Measurements from ENCODE around the gene HAUS1. TPM values are rescaled to one million over a fixed set of nuclear protein-coding genes. Genes with fewer than 3 reads are reported as not detected.
A peak's percentile ranks its signal among the peaks of the same experiment; 100 is the strongest.
"Not testable (repeated sequence)": the region's sequence is repeated elsewhere in the genome, so short reads cannot be mapped to it uniquely, and the experiment has no call there.

HAUS1 gene
- total RNA-seq, 2 experiments from 2014 or later, result 63.7 to 65.9 TPM

DNA sequence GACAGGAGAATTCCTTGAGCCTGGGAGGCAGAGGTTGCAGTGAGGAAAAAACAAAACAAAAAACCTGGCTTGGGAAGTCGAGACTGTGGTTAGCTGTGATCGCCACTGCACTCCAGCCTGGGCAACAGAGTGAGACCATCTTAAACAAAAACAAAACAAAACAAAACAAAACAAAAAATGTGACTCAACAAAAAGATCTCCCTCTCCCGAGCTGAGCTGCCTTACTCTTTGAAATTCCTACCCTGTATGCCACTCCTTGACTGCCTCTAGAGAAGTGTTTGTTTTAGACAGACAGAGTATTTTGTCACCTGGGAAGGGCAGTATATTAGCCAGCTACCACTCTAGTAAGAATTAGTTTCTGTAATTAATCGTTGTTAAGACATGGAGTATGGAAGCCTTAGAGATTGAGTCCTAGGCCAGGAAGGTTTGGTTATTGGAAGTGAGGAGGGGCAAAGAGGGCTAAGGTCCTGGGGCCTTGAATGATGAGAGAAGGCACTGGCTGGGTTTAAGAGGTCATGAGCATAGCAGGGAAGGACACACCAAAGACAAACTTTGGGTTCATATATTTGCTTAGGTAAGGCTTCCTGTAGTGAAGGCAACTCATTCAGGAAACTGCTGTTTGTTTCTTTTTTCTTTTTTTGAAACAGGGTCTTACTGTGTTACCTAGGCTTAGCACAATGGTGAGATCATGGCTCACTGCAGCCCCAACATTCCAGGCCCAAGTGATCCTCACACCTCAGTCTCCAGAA, 56.0 kb downstream of the HAUS1 start:
- H3K9me3 Mint-ChIP-seq (ENCODE audit: insufficient read depth), result no peaks in the 10 kb centered on the region
- H3K4me1 Mint-ChIP-seq (ENCODE audit: low read depth), result peaks cover 78% of the 10 kb centered on the region
- CTCF ChIA-PET, result interaction anchor here (0.6 to 15.4 kb wide), 5 partner anchors 9 to 498 kb away, joined by 3 to 219 read pairs (median 6); a partner anchor contains a TSS
- no peak overlapping the region for H3K4me3 Mint-ChIP-seq
- POLR2A ChIA-PET, result interaction anchor here (2.0 kb wide), 1 partner anchor 13 kb away, joined by 19 read pairs; a partner anchor contains a TSS
- no peak for DNase-seq
- no peak for ATAC-seq
- no peaks in the 10 kb centered on the region for H3K27me3 Mint-ChIP-seq (ENCODE audit: low read depth)
- H3K27ac Mint-ChIP-seq, result peak overlapping the region; percentile 73
- peaks cover 27% of the 10 kb centered on the region for H3K36me3 Mint-ChIP-seq (ENCODE audit: low read depth)

DNA sequence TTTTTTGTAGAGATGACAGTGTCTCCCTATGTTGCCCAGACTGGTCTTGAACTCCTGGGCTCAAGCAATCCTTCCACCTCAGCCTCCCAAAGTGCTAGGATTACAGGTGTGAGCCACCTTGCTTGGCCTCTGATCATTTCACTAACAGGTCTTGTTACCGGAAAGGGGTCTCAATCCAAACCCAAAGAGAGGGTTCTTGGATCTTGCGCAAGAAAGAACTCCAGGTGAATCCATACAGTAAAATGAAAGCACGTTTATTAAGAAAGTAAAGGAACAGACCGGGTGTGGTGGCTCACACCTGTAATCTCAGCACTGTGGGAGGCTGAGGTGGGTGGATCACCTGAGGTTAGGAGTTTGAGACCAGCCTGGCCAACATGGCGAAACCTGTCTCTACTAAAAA, 56.7 kb downstream of the HAUS1 start:
- peaks cover 72% of the 10 kb centered on the region for H3K4me1 Mint-ChIP-seq (ENCODE audit: low read depth)
- not testable (repeated sequence) for H3K9me3 Mint-ChIP-seq (ENCODE audit: insufficient read depth); H3K27me3 Mint-ChIP-seq (ENCODE audit: low read depth); ATAC-seq; DNase-seq; H3K4me3 Mint-ChIP-seq
- H3K36me3 Mint-ChIP-seq (ENCODE audit: low read depth), result peaks cover 24% of the 10 kb centered on the region
- ChIA-PET CTCF (interaction anchor here (0.6 to 15.4 kb wide), 4 partner anchors 11 to 498 kb away, joined by 3 to 219 read pairs (median 6); a partner anchor contains a TSS), POLR2A (interaction anchor here (1.4 kb wide), 1 partner anchor 12 kb away, joined by 6 read pairs; a partner anchor contains a TSS)
- H3K27ac Mint-ChIP-seq, result peak overlapping the region; percentile 73

DNA sequence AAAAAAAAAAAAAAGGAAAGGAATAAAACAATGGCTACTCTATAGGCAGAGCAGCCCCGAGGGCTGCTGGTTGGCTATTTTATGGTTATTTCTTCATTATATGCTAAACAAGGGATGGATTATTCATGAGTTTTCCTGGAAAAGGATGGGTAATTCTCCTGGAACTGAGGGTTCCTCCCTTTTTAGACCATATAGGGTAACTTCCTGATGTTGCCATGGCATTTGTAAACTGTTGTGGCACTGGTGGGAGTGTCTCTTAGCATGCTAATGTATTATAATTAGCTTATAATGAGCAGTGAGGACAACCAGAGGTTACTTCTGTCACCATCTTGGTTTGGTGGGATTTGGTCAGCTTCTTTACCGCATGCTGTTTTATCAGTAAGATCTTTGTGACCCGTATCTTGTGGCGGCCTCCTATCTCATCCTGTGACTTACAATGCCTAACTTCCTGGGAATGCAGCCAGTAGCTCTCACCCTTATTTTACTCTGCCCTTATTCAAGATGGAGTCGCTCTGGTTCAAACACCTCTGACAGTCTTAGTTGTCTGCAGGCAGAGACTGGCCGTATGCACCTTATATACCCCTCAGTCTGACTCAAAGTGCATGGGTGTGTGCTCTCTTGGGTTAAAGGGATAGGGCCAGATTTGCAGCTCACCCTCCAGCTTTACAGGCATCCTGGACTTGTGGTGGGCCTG, 57.7 kb downstream of the HAUS1 start:
- Mint-ChIP-seq H3K27me3 (ENCODE audit: low read depth) (no peaks in the 10 kb centered on the region), H3K36me3 (ENCODE audit: low read depth) (peaks cover 24% of the 10 kb centered on the region), H3K27ac (peak overlapping the region; percentile 72), H3K9me3 (ENCODE audit: insufficient read depth) (no peaks in the 10 kb centered on the region), H3K4me3 (no peak overlapping the region), H3K4me1 (ENCODE audit: low read depth) (peaks cover 67% of the 10 kb centered on the region)
- CTCF ChIA-PET, result interaction anchor here (1.1 to 15.4 kb wide), 4 partner anchors 12 to 496 kb away, joined by 5 to 219 read pairs (median 8); a partner anchor contains a TSS
- POLR2A ChIA-PET, result interaction anchor here (1.4 kb wide), 1 partner anchor 11 kb away, joined by 6 read pairs; a partner anchor contains a TSS
- ATAC-seq (no peak), DNase-seq (no peak)

DNA sequence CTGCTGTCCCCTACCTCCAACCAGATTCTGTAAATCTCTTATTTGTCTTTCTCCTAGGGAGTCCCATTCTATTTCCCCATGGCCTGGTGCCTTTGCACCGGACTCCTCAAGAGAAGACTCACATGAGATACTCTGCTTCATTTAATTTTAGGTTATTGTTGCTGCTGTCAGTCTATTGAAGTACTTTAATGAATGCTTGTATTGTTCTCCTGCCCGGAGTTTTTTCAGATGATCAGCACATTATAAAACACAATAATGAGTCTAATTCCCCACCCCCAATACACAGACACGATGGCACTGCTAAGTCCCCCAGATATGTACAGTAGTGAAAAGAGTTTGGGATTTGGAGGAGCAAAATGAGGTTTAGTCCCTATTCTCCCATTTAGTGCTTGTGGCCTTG, 58.9 kb downstream of the HAUS1 start:
- CTCF ChIA-PET, result interaction anchor here (1.4 to 15.4 kb wide), 3 partner anchors 10 to 495 kb away, joined by 4 to 219 read pairs (median 7); a partner anchor contains a TSS

DNA sequence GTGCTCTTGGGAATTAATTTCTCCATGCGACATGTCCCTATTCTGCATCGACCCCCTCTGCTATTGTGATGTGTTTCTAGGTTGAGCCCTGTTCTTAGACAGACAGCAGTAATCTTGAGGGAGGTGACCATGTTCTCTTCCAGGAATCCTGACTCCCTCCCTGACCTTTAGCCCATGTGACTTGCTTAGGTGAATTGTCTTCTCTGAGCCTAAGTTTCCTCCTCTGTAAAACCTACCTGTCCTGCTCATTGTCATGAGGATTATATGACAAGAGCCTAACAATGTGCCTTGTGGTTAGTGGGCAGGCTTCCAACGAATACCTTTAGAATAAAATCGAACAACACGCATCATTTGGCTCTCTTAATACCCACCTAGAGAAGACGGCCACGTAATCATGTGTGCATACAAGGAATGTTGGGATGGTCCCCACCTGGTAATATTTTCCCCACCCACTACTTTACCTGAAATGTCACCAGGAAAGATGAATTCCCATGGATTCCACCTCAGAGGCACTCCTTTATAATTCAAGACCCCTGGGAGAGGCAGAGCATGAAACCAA, 59.8 kb downstream of the HAUS1 start:
- CTCF ChIA-PET, result interaction anchor here (1.4 to 15.4 kb wide), 4 partner anchors 10 to 494 kb away, joined by 4 to 219 read pairs (median 6); a partner anchor contains a TSS
- POLR2A ChIA-PET, result interaction anchor here (1.7 kb wide), 1 partner anchor 9 kb away, joined by 5 read pairs; no protein-coding TSS in a partner anchor
- H3K4me1 Mint-ChIP-seq (ENCODE audit: low read depth), result peaks cover 59% of the 10 kb centered on the region
- H3K27me3 Mint-ChIP-seq (ENCODE audit: low read depth), result no peaks in the 10 kb centered on the region
- no peak for DNase-seq
- H3K9me3 Mint-ChIP-seq (ENCODE audit: insufficient read depth), result no peaks in the 10 kb centered on the region
- H3K27ac Mint-ChIP-seq, result no peak overlapping the region
- ATAC-seq, result no peak
- H3K4me3 Mint-ChIP-seq, result no peak overlapping the region
- peaks cover 25% of the 10 kb centered on the region for H3K36me3 Mint-ChIP-seq (ENCODE audit: low read depth)

More for the DNA sequence above, 58.9 kb downstream of the HAUS1 start:
- Mint-ChIP-seq H3K36me3 (ENCODE audit: low read depth) (peaks cover 24% of the 10 kb centered on the region), H3K4me1 (ENCODE audit: low read depth) (peaks cover 62% of the 10 kb centered on the region), H3K27me3 (ENCODE audit: low read depth) (no peaks in the 10 kb centered on the region), H3K9me3 (ENCODE audit: insufficient read depth) (no peaks in the 10 kb centered on the region), H3K27ac (peak overlapping the region; percentile 1), H3K4me3 (no peak overlapping the region)
- ATAC-seq (no peak), DNase-seq (no peak)
- POLR2A ChIA-PET, result interaction anchor here (0.6 to 1.7 kb wide), 2 partner anchors 10 to 13 kb away, joined by 3 to 5 read pairs; no protein-coding TSS in a partner anchor

DNA sequence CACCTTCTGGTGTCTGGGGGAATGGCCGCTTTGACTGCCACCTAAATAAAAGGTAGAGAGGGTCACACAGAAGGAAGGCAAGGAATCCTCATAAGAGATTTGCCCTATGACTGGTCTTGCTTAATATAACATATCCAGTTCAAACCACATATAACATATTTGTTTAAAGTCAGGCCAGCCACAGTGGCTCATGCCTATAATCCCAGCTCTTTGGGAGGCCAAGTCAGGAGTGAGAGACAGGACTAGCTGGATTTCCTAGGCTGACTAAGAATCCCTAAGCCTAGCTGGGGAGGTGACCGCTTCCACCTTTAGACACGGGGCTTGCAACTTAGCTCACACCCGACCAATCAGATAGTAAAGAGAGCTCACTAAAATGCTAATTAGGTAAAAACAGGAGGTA, 60.3 kb downstream of the HAUS1 start:
- H3K4me1 Mint-ChIP-seq (ENCODE audit: low read depth), result peaks cover 64% of the 10 kb centered on the region
- H3K27ac Mint-ChIP-seq; ATAC-seq; H3K4me3 Mint-ChIP-seq; H3K27me3 Mint-ChIP-seq (ENCODE audit: low read depth); DNase-seq; H3K9me3 Mint-ChIP-seq (ENCODE audit: insufficient read depth); POLR2A ChIA-PET: not testable (repeated sequence)
- CTCF ChIA-PET, result interaction anchor here (1.5 to 15.4 kb wide), 3 partner anchors 8 to 15 kb away, joined by 6 to 219 read pairs (median 18); a partner anchor contains a TSS
- peaks cover 25% of the 10 kb centered on the region for H3K36me3 Mint-ChIP-seq (ENCODE audit: low read depth)

DNA sequence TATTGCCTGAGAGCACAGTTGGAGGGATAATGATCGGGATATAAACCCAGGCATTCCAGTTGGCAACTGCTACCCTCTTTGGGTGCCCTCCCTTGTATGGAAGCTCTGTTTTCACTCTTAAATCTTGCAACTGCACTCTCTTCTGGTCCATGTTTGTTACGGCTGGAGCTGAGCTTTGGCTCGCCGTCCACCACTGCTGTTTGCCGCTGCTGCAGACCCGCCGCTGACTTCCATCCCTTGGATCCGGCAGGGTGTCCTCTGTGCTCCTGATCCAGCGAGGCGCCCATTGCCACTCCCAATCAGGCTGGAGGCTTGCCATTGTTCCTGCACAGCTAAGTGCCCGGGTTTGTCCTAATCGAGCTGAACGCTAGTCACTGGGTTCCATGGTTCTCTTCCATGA, 60.7 kb downstream of the HAUS1 start:
- Mint-ChIP-seq H3K4me1 (ENCODE audit: low read depth) (peaks cover 66% of the 10 kb centered on the region), H3K27ac (peak overlapping the region; percentile 22), H3K27me3 (ENCODE audit: low read depth) (no peaks in the 10 kb centered on the region), H3K9me3 (ENCODE audit: insufficient read depth) (no peaks in the 10 kb centered on the region), H3K4me3 (no peak overlapping the region), H3K36me3 (ENCODE audit: low read depth) (peaks cover 25% of the 10 kb centered on the region)
- ChIA-PET CTCF (interaction anchor here (1.5 to 15.4 kb wide), 3 partner anchors 9 to 15 kb away, joined by 6 to 219 read pairs (median 18); a partner anchor contains a TSS), POLR2A (no interaction called here)
- no peak for DNase-seq
- ATAC-seq, result no peak

DNA sequence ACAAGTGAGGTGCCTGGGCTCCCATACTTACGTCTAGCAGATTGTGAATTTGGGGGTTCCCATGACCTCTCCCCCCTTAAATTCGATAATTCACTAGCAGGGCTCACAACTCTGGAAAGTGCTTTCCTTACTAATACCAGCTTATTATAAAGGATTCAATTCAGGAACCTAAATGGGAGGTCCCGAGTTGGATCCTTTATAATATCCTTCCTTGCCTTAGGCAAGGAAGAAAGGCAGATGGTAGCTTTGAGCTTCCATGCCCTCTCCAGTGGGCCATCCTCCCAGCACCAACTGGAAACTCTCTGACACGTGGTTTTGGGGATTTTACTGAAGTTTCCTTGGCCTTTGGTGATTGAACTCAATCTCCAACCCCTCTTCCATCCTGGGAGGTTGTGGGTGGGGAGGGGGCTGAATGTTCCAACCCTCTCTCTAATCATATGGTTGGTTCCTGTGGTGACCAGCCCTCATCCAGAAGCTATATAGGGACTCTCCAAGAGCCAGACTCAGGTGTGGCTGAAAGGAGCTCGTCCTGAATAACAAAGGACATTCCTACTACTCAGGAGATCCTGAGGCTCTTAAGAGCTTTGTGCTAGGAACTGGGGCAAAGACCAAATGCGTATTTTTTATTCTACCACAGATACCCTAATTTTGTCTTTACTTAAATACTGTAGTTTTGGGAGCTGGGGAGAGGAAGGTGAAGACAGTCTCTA, 62.2 kb downstream of the HAUS1 start:
- H3K9me3 Mint-ChIP-seq (ENCODE audit: insufficient read depth), result no peaks in the 10 kb centered on the region
- peaks cover 57% of the 10 kb centered on the region for H3K4me1 Mint-ChIP-seq (ENCODE audit: low read depth)
- POLR2A ChIA-PET, result interaction anchor here (1.7 kb wide), 1 partner anchor 9 kb away, joined by 6 read pairs; no protein-coding TSS in a partner anchor
- ATAC-seq, result no peak
- DNase-seq, result no peak
- CTCF ChIA-PET, result interaction anchor here (0.9 to 15.4 kb wide), 4 partner anchors 7 to 18 kb away, joined by 3 to 219 read pairs (median 11); a partner anchor contains a TSS
- H3K27me3 Mint-ChIP-seq (ENCODE audit: low read depth), result no peaks in the 10 kb centered on the region
- H3K4me3 Mint-ChIP-seq, result peak overlapping the region; percentile 1
- H3K27ac Mint-ChIP-seq, result peak overlapping the region; percentile 57
- peaks cover 15% of the 10 kb centered on the region for H3K36me3 Mint-ChIP-seq (ENCODE audit: low read depth)

DNA sequence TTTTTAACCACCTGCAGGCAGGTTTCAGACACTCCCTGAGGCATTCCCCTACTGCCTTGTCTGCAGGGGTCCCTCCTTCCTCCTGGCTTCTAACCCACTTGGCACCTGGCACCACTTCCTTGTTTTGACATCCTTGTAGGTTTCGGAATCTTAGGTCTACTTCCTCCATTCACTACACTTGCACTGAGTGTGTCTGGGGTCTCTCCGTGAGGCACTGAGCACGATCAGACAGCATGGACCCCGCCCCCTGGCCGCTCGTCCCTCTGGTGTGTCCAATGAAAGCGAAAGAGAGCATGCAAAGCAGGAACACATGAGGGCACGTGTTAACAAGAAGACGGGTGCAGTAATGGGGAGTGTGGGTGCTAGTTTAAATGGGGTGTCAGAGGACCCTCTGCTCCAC, 63.8 kb downstream of the HAUS1 start:
- ATAC-seq (peak; percentile 89), DNase-seq (peak; percentile 74)
- Mint-ChIP-seq H3K4me3 (peak overlapping the region; percentile 69), H3K27ac (peak overlapping the region; percentile 86), H3K27me3 (ENCODE audit: low read depth) (no peaks in the 10 kb centered on the region), H3K4me1 (ENCODE audit: low read depth) (peaks cover 59% of the 10 kb centered on the region), H3K9me3 (ENCODE audit: insufficient read depth) (no peaks in the 10 kb centered on the region), H3K36me3 (ENCODE audit: low read depth) (peaks cover 7% of the 10 kb centered on the region)
- ChIA-PET POLR2A (interaction anchor here (1.4 kb wide), 1 partner anchor 11 kb away, joined by 9 read pairs; no protein-coding TSS in a partner anchor), CTCF (interaction anchor here (1.9 kb wide), 1 partner anchor 19 kb away, joined by 11 read pairs; no protein-coding TSS in a partner anchor)

DNA sequence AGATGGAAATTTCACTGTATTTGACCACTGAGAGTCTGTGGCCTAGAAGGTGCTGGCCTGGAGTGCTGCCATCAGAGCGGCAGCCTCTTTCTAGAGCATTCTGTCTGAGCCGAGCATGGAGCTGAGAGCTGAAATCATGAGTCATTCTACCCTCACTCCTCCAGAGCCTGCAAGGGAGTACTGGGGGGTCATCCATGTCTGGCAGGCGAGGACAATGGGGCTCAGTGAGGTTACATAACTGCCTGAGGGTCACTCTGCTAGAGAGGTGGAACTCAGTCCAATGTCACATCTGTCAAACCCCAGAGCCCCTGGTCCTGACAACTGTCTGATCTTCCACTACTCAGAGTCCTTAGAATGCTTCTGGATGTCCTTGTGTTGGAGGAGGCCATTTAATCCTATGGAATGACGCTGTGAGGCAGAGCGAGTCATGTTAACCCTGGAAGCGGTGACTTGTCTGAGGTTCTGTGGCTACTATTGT, 65.3 kb downstream of the HAUS1 start:
- H3K4me3 Mint-ChIP-seq, result no peak overlapping the region
- H3K4me1 Mint-ChIP-seq (ENCODE audit: low read depth), result peaks cover 50% of the 10 kb centered on the region
- POLR2A ChIA-PET, result interaction anchor here (0.7 to 1.4 kb wide), 3 partner anchors 11 to 14 kb away, joined by 3 to 9 read pairs (median 4); no protein-coding TSS in a partner anchor

More for the DNA sequence above, 65.3 kb downstream of the HAUS1 start:
- CTCF ChIA-PET, result interaction anchor here (0.9 to 1.9 kb wide), 5 partner anchors 10 to 489 kb away, joined by 4 to 11 read pairs (median 6); no protein-coding TSS in a partner anchor
- Mint-ChIP-seq H3K27ac (peak overlapping the region; percentile 79), H3K27me3 (ENCODE audit: low read depth) (no peaks in the 10 kb centered on the region), H3K9me3 (ENCODE audit: insufficient read depth) (no peaks in the 10 kb centered on the region), H3K36me3 (ENCODE audit: low read depth) (peaks cover 9% of the 10 kb centered on the region)
- DNase-seq (no peak), ATAC-seq (no peak)
